K562 (cell line): ENCODE data around the gene CCDC127. TPM values are rescaled to one million over a fixed set of nuclear protein-coding genes. Genes with fewer than 3 reads are reported as not detected.

Source experiments
- ATAC-seq: fragments of 200-7000 bp; cut with Tn5 transposase; 3 replicates; pipeline ENCODE4 v1.9.1; 2020; ENCODE audit warnings: moderate library complexity
- BruUV-seq: library from RNA; stranded (reverse); fragments of 400-500 nt; replicated peaks from 2 replicates; lab custom pipeline; 2021; lab: Mats Ljungman, UMichigan
- CTCF ChIA-PET: fragments of 300-600 bp; formaldehyde crosslinking; extraction: SDS; loops from one replicate; lab custom pipeline; 2021; ENCODE audit warnings: low intra/inter-chr PET ratio; lab: Yijun Ruan, JAX
- POLR2A ChIA-PET: fragments of 300-600, 350-650 bp; sonication (Branson Sonifier 250); formaldehyde crosslinking; extraction: SDS; loops from one replicate; lab custom pipeline; 2021; ENCODE audit warnings: antibody characterized with exemption, inconsistent platforms; lab: Yijun Ruan, JAX
- DNase-seq, 4 experiments: peaks; one replicate each; pipeline versions ENCODE4 v3.0.0 to v3.0.0-alpha.2; 2011 to 2018; ENCODE audit warnings: low spot score in 3 of 4, mixed read lengths in 3 of 4; ENCODE audit errors: extremely low read depth in 1 of 4
- FAIRE-seq: peaks from 2 replicates; lab custom pipeline; 2011; peaks lifted over from hg19 to GRCh38; lab: Jason Lieb, UNC
- H2AFZ ChIP-seq: 2 replicates; pipeline ENCODE4 v1.6.0; 2011; ENCODE audit warnings: low read depth, low read length, control low read depth, inconsistent platforms
- H3K27ac ChIP-seq: fragments of 200-600 bp; 3 replicates; pipeline ENCODE4 v1.8.0; 2011; ENCODE audit warnings: low read depth, mild to moderate bottlenecking, control low read depth, inconsistent platforms, low read length, moderate library complexity, mixed read lengths; ENCODE audit errors: extremely low read depth
- H3K27me3 ChIP-seq, 2 experiments: fragments of 300-600 bp in 1 of 2; 2 replicates in 1 of 2; 3 replicates in 1 of 2; pipeline versions ENCODE4 v1.6.0 to v1.8.0; 2011; ENCODE audit warnings: inconsistent platforms in 2 of 2, low read length in 2 of 2, mild to moderate bottlenecking in 1 of 2, mixed read lengths in 1 of 2, moderate library complexity in 1 of 2; ENCODE audit not compliant: control insufficient read depth in 2 of 2, insufficient read depth in 2 of 2
- H3K36me3 ChIP-seq: fragments of 300-600 bp; 3 replicates; pipeline ENCODE4 v1.8.0; 2011; ENCODE audit warnings: mild to moderate bottlenecking, low read length, inconsistent platforms; ENCODE audit not compliant: control insufficient read depth, insufficient read depth
- H3K4me1 ChIP-seq, 2 experiments: fragments of 200-600 bp in 1 of 2; replicated peaks in 1 of 2; 2 replicates in 1 of 2; 3 replicates in 1 of 2; pipeline versions ENCODE4 v1.5.1 to v1.8.0; 2011; ENCODE audit warnings: inconsistent platforms in 2 of 2, low read length in 2 of 2, mild to moderate bottlenecking in 1 of 2, mixed read lengths in 1 of 2, moderate library complexity in 1 of 2; ENCODE audit not compliant: control insufficient read depth in 2 of 2, insufficient read depth in 2 of 2
- H3K4me2 ChIP-seq: 2 replicates; pipeline ENCODE4 v1.6.1; 2011; ENCODE audit warnings: low read length, control low read depth, inconsistent platforms, mixed read lengths; ENCODE audit not compliant: insufficient read depth
- H3K4me3 ChIP-seq: fragments of 200-600 bp; sonication (generic), shearing (Covaris generic); 2 replicates; pipeline ENCODE4 v1.5.1; 2016; ENCODE audit warnings: control low read depth, inconsistent platforms
- H3K79me2 ChIP-seq: fragments of 200-600 bp; 3 replicates; pipeline ENCODE4 v1.8.0; 2011; ENCODE audit warnings: low read length, inconsistent platforms; ENCODE audit not compliant: control insufficient read depth, insufficient read depth
- H3K9ac ChIP-seq, 2 experiments: 2 replicates each; pipeline versions ENCODE4 v1.6.0 to v1.6.1; 2011; ENCODE audit warnings: low read depth in 2 of 2, low read length in 2 of 2, control low read depth in 1 of 2, inconsistent platforms in 1 of 2, mild to moderate bottlenecking in 1 of 2, mixed read lengths in 1 of 2; ENCODE audit not compliant: insufficient read depth in 1 of 2
- H3K9me1 ChIP-seq: one replicate; pipeline ENCODE4 v1.6.0; 2011; ENCODE audit warnings: inconsistent platforms, mild to moderate bottlenecking, low read length, moderate library complexity; ENCODE audit not compliant: control insufficient read depth, insufficient read depth
- H3K9me3 ChIP-seq: replicated peaks from 2 replicates; pipeline ENCODE4 v1.5.1; 2011; ENCODE audit warnings: low read depth, low read length, inconsistent platforms; ENCODE audit not compliant: control insufficient read depth, insufficient read depth
- H4K20me1 ChIP-seq: replicated peaks from 2 replicates; pipeline ENCODE4 v1.6.1; 2011; ENCODE audit warnings: low read length, inconsistent platforms, mixed read lengths; ENCODE audit not compliant: control insufficient read depth, insufficient read depth
- DPF2 ChIP-seq: fragments of 450-650 bp; IDR thresholded peaks from 2 replicates; pipeline ENCODE4 v1.6.1; 2016
- EGR1 ChIP-seq: fragments of 450-650 bp; conservative IDR thresholded peaks from 2 replicates; pipeline ENCODE4 v1.6.1; 2017; ENCODE audit warnings: mild to moderate bottlenecking
- HLTF ChIP-seq: fragments of 450-650 bp; IDR thresholded peaks from 2 replicates; pipeline ENCODE4 v1.6.1; 2016
- HNRNPL ChIP-seq: fragments of 200-400 bp; formaldehyde crosslinking; IDR thresholded peaks from 2 replicates; pipeline ENCODE4 v1.6.1; 2017; ENCODE audit warnings: low read depth, mild to moderate bottlenecking, low read length
- KDM4B ChIP-seq, 2 experiments: fragments of 450-650 bp in 1 of 2; sonication (generic) in 1 of 2; IDR thresholded peaks; 2 replicates each; pipeline ENCODE4 v1.6.1; 2016 to 2017; ENCODE audit warnings: borderline replicate concordance in 2 of 2, antibody characterized with exemption in 1 of 2, low read depth in 1 of 2, mild to moderate bottlenecking in 1 of 2
- KHSRP ChIP-seq: fragments of 450-650 bp; IDR thresholded peaks from 2 replicates; pipeline ENCODE4 v1.6.1; 2017
- MAFK ChIP-seq: IDR thresholded peaks from 2 replicates; pipeline ENCODE4 v1.6.1; 2011; ENCODE audit warnings: low read length, improper control_type of control experiment
- MXI1 ChIP-seq: IDR thresholded peaks from 2 replicates; pipeline ENCODE4 v1.6.1; 2011; ENCODE audit warnings: low read depth, mild to moderate bottlenecking, improper control_type of control experiment, low read length
- NCOA2 ChIP-seq, 2 experiments: fragments of 450-650 bp; IDR thresholded peaks; 2 replicates each; pipeline ENCODE4 v1.6.1; 2018; ENCODE audit warnings: mild to moderate bottlenecking in 2 of 2, moderate library complexity in 1 of 2; ENCODE audit not compliant: partially characterized antibody in 2 of 2
- PURB ChIP-seq: sonication (generic); formaldehyde crosslinking; IDR thresholded peaks from 2 replicates; pipeline ENCODE4 v1.9.0; 2021; ENCODE audit warnings: low read depth, mild to moderate bottlenecking, missing genetic modification reagents
- RNF2 ChIP-seq: sonication (generic); IDR thresholded peaks from 2 replicates; pipeline ENCODE4 v1.6.1; 2016
- SAFB2 ChIP-seq: fragments of 200-400 bp; formaldehyde crosslinking; IDR thresholded peaks from 2 replicates; pipeline ENCODE4 v1.6.1; 2018; ENCODE audit warnings: borderline replicate concordance, low read length, low read depth, moderate library complexity; ENCODE audit not compliant: severe bottlenecking
- U2AF1 ChIP-seq: fragments of 200-400 bp; formaldehyde crosslinking; optimal IDR thresholded peaks from 2 replicates; pipeline ENCODE3; 2017; ENCODE audit warnings: mild to moderate bottlenecking, low read depth, low read length, moderate library complexity
- WGBS: fragments of 100-300 bp; shearing (Covaris generic); methylation state at CpG from one replicate; pipeline ENCODE4 v1.1.6; 2016; ENCODE audit warnings: low coverage, mixed read lengths; ENCODE audit not compliant: insufficient coverage; ENCODE audit errors: missing lambda C conversion rate; 5-methylcytosine and 5-hydroxymethylcytosine counted together
- in situ Hi-C: fragments of 300-500 bp; cut with MboI; formaldehyde crosslinking; loops from 4 replicates; pipeline ENCODE4 v1.15.0; 2018; ENCODE audit warnings: inconsistent platforms, mixed read lengths
- intact Hi-C: fragments of 100-400 bp; cut with micrococcal nuclease; formaldehyde crosslinking; loops from 2 replicates; pipeline ENCODE4 v1.14.2; 2022
- polyA plus RNA-seq, 8 experiments: library from polyadenylated mRNA; depleted of rRNA in 4 of 8; stranded (reverse) in 5 of 8; unstranded in 3 of 8; fragments of >200 nt; fragmentation: Nextera tagmentation in 2 of 8; fragmentation: Illumina TruSeq in 1 of 8; extraction: Ambion mirVana in 2 of 8; extraction: Trizol in 1 of 8; gene quantifications; 2 replicates each; pipeline versions ENCODE4 v1.2.1 to v1.2.3, GENCODE V29; 2011 to 2014; ENCODE audit warnings: inconsistent platforms in 1 of 8, missing spikeins in 1 of 8
- total RNA-seq, 7 experiments: library from RNA; depleted of rRNA in 6 of 7; stranded (reverse); fragments of >200 nt in 6 of 7; fragmentation: Illumina TruSeq in 2 of 7; extraction: Trizol in 2 of 7; gene quantifications; 2 replicates each; pipeline versions ENCODE4 v1.2.1 to v1.2.3, GENCODE V29; 2011 to 2021; ENCODE audit warnings: low replicate concordance in 1 of 7
- TF ChIP-seq, protein P1 (sequence below): sonication (generic); formaldehyde crosslinking; IDR thresholded peaks from 2 replicates; pipeline ENCODE4 v1.8.1; 2022; ENCODE audit warnings: missing genetic modification reagents
- TF ChIP-seq, protein P2 (sequence below): fragments of 250-450 bp; sonication (Bioruptor Pico); IDR thresholded peaks from 2 replicates; pipeline ENCODE4 v1.5.0; 2021; ENCODE audit warnings: mild to moderate bottlenecking, moderate library complexity
- TF ChIP-seq, protein P3 (sequence below): fragments of 250-450 bp; sonication (Bioruptor Pico); IDR thresholded peaks from 2 replicates; pipeline ENCODE4 v1.5.0; 2021

Gene CCDC127
- total and polyA plus RNA-seq, 9 of the 15 experiments (the other 6 are each of a cell fraction or from before 2014, with no cell fraction given): 2.7 to 4.5 (median 4.1) TPM

DNA sequence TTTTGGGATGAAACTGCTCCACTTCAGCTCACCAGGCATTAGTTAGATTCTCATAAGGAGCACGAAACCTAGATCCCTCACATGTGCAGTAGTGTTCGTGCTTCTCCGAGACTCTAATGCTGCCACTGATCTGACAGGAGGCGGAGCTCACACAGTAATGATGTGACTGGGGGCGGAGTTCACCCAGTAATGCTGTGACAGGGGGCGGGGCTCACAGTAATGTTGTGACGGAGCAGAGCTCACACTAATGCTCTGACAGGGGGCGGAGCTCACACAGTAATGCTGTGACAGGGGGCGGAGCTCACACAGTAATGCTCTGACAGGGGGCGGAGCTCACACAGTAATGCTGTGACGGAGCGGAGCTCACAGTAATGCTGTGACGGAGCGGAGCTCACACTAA, 53.7 kb downstream of the CCDC127 start (continued):
- TF ChIP-seq, protein P1, sequence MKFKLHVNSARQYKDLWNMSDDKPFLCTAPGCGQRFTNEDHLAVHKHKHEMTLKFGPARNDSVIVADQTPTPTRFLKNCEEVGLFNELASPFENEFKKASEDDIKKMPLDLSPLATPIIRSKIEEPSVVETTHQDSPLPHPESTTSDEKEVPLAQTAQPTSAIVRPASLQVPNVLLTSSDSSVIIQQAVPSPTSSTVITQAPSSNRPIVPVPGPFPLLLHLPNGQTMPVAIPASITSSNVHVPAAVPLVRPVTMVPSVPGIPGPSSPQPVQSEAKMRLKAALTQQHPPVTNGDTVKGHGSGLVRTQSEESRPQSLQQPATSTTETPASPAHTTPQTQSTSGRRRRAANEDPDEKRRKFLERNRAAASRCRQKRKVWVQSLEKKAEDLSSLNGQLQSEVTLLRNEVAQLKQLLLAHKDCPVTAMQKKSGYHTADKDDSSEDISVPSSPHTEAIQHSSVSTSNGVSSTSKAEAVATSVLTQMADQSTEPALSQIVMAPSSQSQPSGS (CRISPR knock-in tag): no peak
- TF ChIP-seq HLTF (no peak), U2AF1 (no peak)
- TF ChIP-seq, all 486 proteins: peak for 0

DNA sequence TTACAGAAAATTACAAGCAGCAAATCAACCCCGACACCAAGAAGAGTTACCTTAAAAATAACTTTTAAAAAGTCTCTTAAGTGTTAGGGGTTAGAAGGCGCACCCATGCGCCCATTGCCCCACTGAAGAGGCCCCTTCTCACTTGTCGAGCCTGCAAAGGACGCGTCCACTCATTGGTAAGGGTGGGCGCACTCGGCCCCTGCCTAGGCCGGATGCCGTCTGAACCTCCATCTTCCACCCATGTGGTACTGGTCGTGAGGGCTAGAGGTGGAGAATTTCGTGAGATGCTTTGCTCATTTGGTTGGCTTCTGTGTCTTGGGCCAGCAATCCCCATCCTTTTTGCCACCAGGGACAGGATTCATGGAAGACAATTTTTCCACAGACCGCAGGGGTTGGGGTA, 54.1 kb downstream of the CCDC127 start:
- Histone ChIP-seq H3K9me3 (no peaks in the 10 kb centered on the region), H2AFZ (no peak overlapping the region), H3K9me1 (no peaks in the 10 kb centered on the region), H3K9ac (no peak overlapping the region)
- BruUV-seq: no TSS peak
- no peak for FAIRE-seq
- ATAC-seq: no peak
- TF ChIP-seq PURB (CRISPR knock-in tag) (no peak), RNF2 (no peak), MXI1 (no peak), EGR1 (no peak), KDM4B (IDR thresholded peaks at IDR 0.05; ENCODE audit: borderline replicate concordance in 2 of 2, low read depth in 1 of 2) (no peak), KHSRP (no peak), MAFK (no peak), SAFB2 (no peak), HNRNPL (no peak), DPF2 (no peak), NCOA2 (IDR thresholded peaks at IDR 0.05; ENCODE audit: partially characterized antibody in 2 of 2) (no peak)
- TF ChIP-seq, protein P2, sequence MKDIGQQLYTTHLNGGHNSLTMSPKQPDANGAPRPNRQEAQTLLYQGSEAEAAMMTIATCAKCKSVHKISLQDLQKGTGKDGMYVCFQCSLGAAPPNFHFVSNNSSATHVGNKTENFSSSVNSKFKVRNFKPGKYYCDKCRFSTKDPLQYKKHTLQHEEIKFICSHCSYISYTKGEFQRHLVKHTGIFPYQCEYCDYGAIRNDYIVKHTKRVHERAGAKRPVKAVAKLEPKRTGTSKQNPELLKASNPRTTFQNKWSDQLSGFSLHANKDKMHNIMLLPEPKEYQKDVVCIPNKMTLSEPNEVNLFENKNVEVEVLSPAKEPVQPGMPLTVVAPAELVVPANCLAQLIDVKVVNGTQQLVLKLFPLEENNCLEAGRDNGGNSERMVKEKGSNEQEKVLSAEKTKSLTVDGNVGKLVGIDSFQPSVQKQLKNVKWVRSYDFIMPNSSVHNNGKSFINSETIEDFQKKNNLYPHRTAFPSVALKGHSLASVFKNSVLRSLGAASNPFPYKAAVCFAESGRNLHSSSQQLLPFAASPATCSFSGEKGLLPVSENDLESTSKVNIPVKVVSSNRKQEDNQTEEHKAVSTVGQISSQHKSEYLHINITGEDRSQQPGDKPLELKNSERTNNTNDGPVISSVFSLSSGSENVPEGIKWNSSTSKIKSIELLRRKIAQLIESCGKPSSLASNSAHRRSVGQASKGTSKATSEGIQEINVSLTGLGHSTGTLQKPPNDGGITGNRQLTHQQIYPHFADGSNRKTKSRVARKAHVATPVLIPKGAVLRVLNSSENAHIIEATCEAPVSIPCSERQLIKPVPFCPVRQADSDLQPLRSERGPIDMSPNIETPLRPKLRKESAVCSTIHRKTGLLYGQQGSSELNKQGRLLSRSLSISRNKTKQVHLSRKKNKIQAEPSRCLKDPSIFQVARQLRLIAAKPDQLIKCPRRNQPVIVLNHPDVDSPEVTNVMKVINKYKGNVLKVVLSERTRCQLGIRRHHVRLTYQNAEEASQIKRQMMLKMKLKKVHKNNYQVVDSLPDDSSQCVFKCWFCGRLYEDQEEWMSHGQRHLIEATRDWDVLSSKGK: no peak
- TF ChIP-seq, protein P3, sequence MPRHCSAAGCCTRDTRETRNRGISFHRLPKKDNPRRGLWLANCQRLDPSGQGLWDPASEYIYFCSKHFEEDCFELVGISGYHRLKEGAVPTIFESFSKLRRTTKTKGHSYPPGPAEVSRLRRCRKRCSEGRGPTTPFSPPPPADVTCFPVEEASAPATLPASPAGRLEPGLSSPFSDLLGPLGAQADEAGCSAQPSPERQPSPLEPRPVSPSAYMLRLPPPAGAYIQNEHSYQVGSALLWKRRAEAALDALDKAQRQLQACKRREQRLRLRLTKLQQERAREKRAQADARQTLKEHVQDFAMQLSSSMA: no peak
- TF ChIP-seq, all 486 proteins: peak for 0
- POLR2A ChIA-PET: no interaction called here
- no peaks in the 10 kb centered on the region for H3K36me3 ChIP-seq
- CTCF ChIA-PET: no interaction called here
- no peak overlapping the region for H3K4me3 ChIP-seq
- H3K4me1 ChIP-seq: peaks cover 0 to 8% of the 10 kb centered on the region in 2 experiments; a peak in 1 of 5 replicates
- H4K20me1 ChIP-seq: no peaks in the 10 kb centered on the region; the same call in 1 of the 2 replicates
- in situ Hi-C loops: no loop called here
- intact Hi-C loops: no loop called here
- H3K27me3 ChIP-seq: peaks cover 30 to 67% of the 10 kb centered on the region in 2 experiments
- no peak overlapping the region for H3K27ac ChIP-seq
- no peak for DNase-seq
- H3K79me2 ChIP-seq: no peaks in the 10 kb centered on the region
- 36% methylated on average over 13 of the region's 13 CpGs for WGBS
- no peak overlapping the region for H3K4me2 ChIP-seq
